Suprapubic skin (tissue), 4 donors: Measurements from ENCODE around the gene LAMA4.

Experiments
- CTCF ChIP-seq, 2 donors: fragments of 200-600 bp in 1 of 2; fragments of 450-650 bp in 1 of 2; sonication (generic) in 1 of 2; IDR thresholded peaks; one replicate each; pipeline ENCODE4 v1.5.1; 2016 to 2019; ENCODE audit warnings: antibody characterized with exemption in 2 of 2, mild to moderate bottlenecking in 1 of 2, moderate library complexity in 1 of 2
- EP300 ChIP-seq: sonication (generic); formaldehyde crosslinking; IDR thresholded peaks from one replicate; pipeline ENCODE4 v1.6.1; 2017; ENCODE audit warnings: antibody characterized with exemption
- POLR2A ChIP-seq, 2 donors: fragments of 450-650 bp; IDR thresholded peaks; one replicate each; pipeline ENCODE4 v1.6.1; 2017; ENCODE audit warnings: antibody characterized with exemption in 2 of 2, mild to moderate bottlenecking in 2 of 2, moderate library complexity in 2 of 2
- POLR2AphosphoS5 ChIP-seq, 3 donors: sonication (generic); formaldehyde crosslinking; IDR thresholded peaks; one replicate each; pipeline ENCODE4 v1.6.1; 2017; ENCODE audit warnings: antibody characterized with exemption in 3 of 3

- TF ChIP-seq CTCF (IDR thresholded peaks at IDR 0.05) (no peak), POLR2AphosphoS5 (IDR thresholded peaks at IDR 0.05) (no peak), POLR2A (IDR thresholded peaks at IDR 0.05) (no peak), EP300 (no peak)
Measured at GRCh38 chr6:112254921-112255320, 554 bp upstream of the LAMA4 start.
